Esophagus (tissue), 2 donors: ENCODE results near the gene DDR1. TPM values are rescaled to one million over a fixed set of nuclear protein-coding genes. Genes with fewer than 3 reads are reported as not detected.
"Not testable (repeated sequence)": the region's sequence is repeated elsewhere in the genome, so short reads cannot be mapped to it uniquely, and the experiment has no call there.

Experiments used
- H3K27ac ChIP-seq, 2 donors: one replicate each; pipeline ENCODE4 v1.5.1; 2013; ENCODE audit warnings: low read depth in 2 of 2, mild to moderate bottlenecking in 2 of 2, inconsistent platforms in 1 of 2, low read length in 1 of 2, moderate library complexity in 1 of 2
- H3K27me3 ChIP-seq, 2 donors: one replicate each; pipeline ENCODE4 v1.6.1; 2013; ENCODE audit warnings: low read length in 2 of 2, control low read depth in 1 of 2, mild to moderate bottlenecking in 1 of 2; ENCODE audit not compliant: insufficient read depth in 2 of 2, control insufficient read depth in 1 of 2
- H3K36me3 ChIP-seq, 2 donors: one replicate each; pipeline ENCODE4 v1.6.1; 2013; ENCODE audit warnings: low read length in 1 of 2; ENCODE audit not compliant: control insufficient read depth in 2 of 2, insufficient read depth in 2 of 2
- H3K4me1 ChIP-seq, 2 donors: one replicate each; pipeline ENCODE4 v1.6.1; 2013; ENCODE audit warnings: low read length in 1 of 2; ENCODE audit not compliant: control insufficient read depth in 2 of 2, insufficient read depth in 2 of 2
- H3K4me3 ChIP-seq, 2 donors: one replicate each; pipeline ENCODE4 v1.5.1; 2013; ENCODE audit warnings: low read length in 2 of 2, mild to moderate bottlenecking in 2 of 2, low read depth in 1 of 2, moderate library complexity in 1 of 2
- H3K9me3 ChIP-seq, 2 donors: one replicate each; pipeline ENCODE4 v1.6.1; 2013; ENCODE audit warnings: mild to moderate bottlenecking in 2 of 2, low read depth in 1 of 2, low read length in 1 of 2, moderate library complexity in 1 of 2; ENCODE audit not compliant: control insufficient read depth in 2 of 2, insufficient read depth in 1 of 2
- WGBS, 2 donors: extraction: QIAGEN DNeasy Blood & Tissue Kit; methylation state at CpG; one replicate each; pipeline ENCODE4 v1.1.7; 2013; 5-methylcytosine and 5-hydroxymethylcytosine counted together
- polyA plus RNA-seq, 2 donors: library from polyadenylated mRNA; stranded (reverse); fragments of 200-250 nt; gene quantifications; one replicate each; pipeline ENCODE4 v1.2.3, GENCODE V29; 2013
- donor health status: healthy with polysubstance abuse.
- donor health status: Bipolar disorder and iron deficiency.

DDR1 gene
- polyA plus RNA-seq, 2 donors = 102 to 136 TPM

- Histone ChIP-seq H3K4me3 (no peak overlapping the region), H3K4me1 (peaks cover 0 to 2% of the 10 kb centered on the region in 2 donors)
- WGBS, 2 donors = 60 to 61% methylated on average over 6 of the region's 6 CpGs
Measured at GRCh38 chr6:30849903-30850651, 34.2 kb upstream of the DDR1 start.

GRCh38 chr6:30852459-30852858, 31.9 kb upstream of the DDR1 start:
- 78 to 97% methylated on average over 2 of the region's 2 CpGs for WGBS, 2 donors
- not testable (repeated sequence) for H3K27ac ChIP-seq, H3K4me3 ChIP-seq, H3K4me1 ChIP-seq, H3K27me3 ChIP-seq, H3K36me3 ChIP-seq, H3K9me3 ChIP-seq

More at GRCh38 chr6:30849903-30850651, 34.2 kb upstream of the DDR1 start:
- Histone ChIP-seq H3K27me3 (no peaks in the 10 kb centered on the region), H3K27ac (peak overlapping the region in 1 of 2 donors; percentile 16), H3K9me3 (no peaks in the 10 kb centered on the region), H3K36me3 (no peaks in the 10 kb centered on the region)

- H3K4me1 ChIP-seq = no peaks in the 10 kb centered on the region
- H3K36me3 ChIP-seq = no peaks in the 10 kb centered on the region
- no peaks in the 10 kb centered on the region for H3K9me3 ChIP-seq
- no peak overlapping the region for H3K4me3 ChIP-seq
- 96 to 97% methylated on average over 5 of the region's 5 CpGs for WGBS, 2 donors
- H3K27ac ChIP-seq = no peak overlapping the region
- H3K27me3 ChIP-seq = no peaks in the 10 kb centered on the region
Measured at GRCh38 chr6:30854285-30855040, 29.9 kb upstream of the DDR1 start.

- H3K36me3 ChIP-seq = no peaks in the 10 kb centered on the region
Measured at GRCh38 chr6:30855429-30856075, 28.8 kb upstream of the DDR1 start.

GRCh38 chr6:30857112-30857511, 27.2 kb upstream of the DDR1 start:
- peaks cover 0 to 3% of the 10 kb centered on the region in 2 donors for H3K9me3 ChIP-seq
- no peaks in the 10 kb centered on the region for H3K4me1 ChIP-seq
- H3K27me3 ChIP-seq = no peaks in the 10 kb centered on the region
- H3K36me3 ChIP-seq = no peaks in the 10 kb centered on the region
- 73 to 77% methylated on average over 5 of the region's 5 CpGs for WGBS, 2 donors
- no peak overlapping the region for H3K27ac ChIP-seq
- H3K4me3 ChIP-seq = no peak overlapping the region

More at GRCh38 chr6:30855429-30856075, 28.8 kb upstream of the DDR1 start:
- no peaks in the 10 kb centered on the region for H3K27me3 ChIP-seq
- peaks cover 0 to 3% of the 10 kb centered on the region in 2 donors for H3K9me3 ChIP-seq
- no peak overlapping the region for H3K4me3 ChIP-seq
- H3K27ac ChIP-seq = no peak overlapping the region
- H3K4me1 ChIP-seq = no peaks in the 10 kb centered on the region
- 75 to 87% methylated on average over 6 of the region's 6 CpGs for WGBS, 2 donors

GRCh38 chr6:30857549-30857948, 26.8 kb upstream of the DDR1 start:
- H3K4me3 ChIP-seq = no peak overlapping the region
- H3K27ac ChIP-seq = no peak overlapping the region
- no peaks in the 10 kb centered on the region for H3K4me1 ChIP-seq
- H3K9me3 ChIP-seq = peaks cover 0 to 3% of the 10 kb centered on the region in 2 donors
- 52 to 56% methylated on average over 5 of the region's 5 CpGs for WGBS, 2 donors
- H3K36me3 ChIP-seq = no peaks in the 10 kb centered on the region
- no peaks in the 10 kb centered on the region for H3K27me3 ChIP-seq

GRCh38 chr6:30859726-30860125, 24.6 kb upstream of the DDR1 start:
- not testable (repeated sequence) for H3K27me3 ChIP-seq, H3K4me3 ChIP-seq, H3K4me1 ChIP-seq, H3K9me3 ChIP-seq, H3K36me3 ChIP-seq, H3K27ac ChIP-seq
- WGBS, 2 donors = 99% methylated on average over 4 of the region's 4 CpGs

GRCh38 chr6:30861257-30862048, 22.9 kb upstream of the DDR1 start:
- no peak overlapping the region for H3K27ac ChIP-seq
- no peaks in the 10 kb centered on the region for H3K27me3 ChIP-seq
- no peak overlapping the region for H3K4me3 ChIP-seq
- peaks cover 0 to 3% of the 10 kb centered on the region in 2 donors for H3K9me3 ChIP-seq
- H3K4me1 ChIP-seq = no peaks in the 10 kb centered on the region
- no peaks in the 10 kb centered on the region for H3K36me3 ChIP-seq
- WGBS, 2 donors = 74 to 80% methylated on average over 3 of the region's 3 CpGs
